T-cell (primary cell): ENCODE results near the gene TENT4A. TPM values are rescaled to one million over a fixed set of nuclear protein-coding genes. Genes with fewer than 3 reads are reported as not detected.

Source experiments
- ATAC-seq, 4 experiments: fragments of 200-7000 bp in 3 of 4; fragments of 150-1000 bp in 1 of 4; cut with Tn5 transposase; replicated peaks in 1 of 4; 1 replicate in 3 of 4; 2 replicates in 1 of 4; pipeline ENCODE4 v1.10.0; 2021; ENCODE audit warnings: moderate library complexity in 3 of 4, mild to moderate bottlenecking in 2 of 4, moderate number of reproducible peaks in 1 of 4
- CTCF ChIA-PET, 2 donors: fragments of 300-600 bp; sonication (Branson Sonifier 250); formaldehyde crosslinking; loops; one replicate each; lab custom pipeline; 2022; ENCODE audit warnings: antibody characterized with exemption in 2 of 2; lab: Charles Lee
- POLR2A ChIA-PET, 2 donors: fragments of 300-600 bp; sonication (Branson Sonifier 250); formaldehyde crosslinking; loops; one replicate each; lab custom pipeline; 2022; ENCODE audit warnings: antibody characterized with exemption in 2 of 2; lab: Charles Lee
- DNase-seq, 35 experiments: peaks; one replicate each; pipeline versions ENCODE4 v3.0.0 to v3.0.0-alpha.2; 2013 to 2023
- H3K27ac ChIP-seq: one replicate; pipeline ENCODE4 v1.5.1; 2013; ENCODE audit warnings: low read length
- H3K27me3 ChIP-seq, 2 experiments: replicated peaks in 1 of 2; 1 replicate in 1 of 2; 2 replicates in 1 of 2; pipeline versions ENCODE4 v1.6.1 to v1.7.0; 2013; ENCODE audit warnings: low read length in 1 of 2, mixed read lengths in 1 of 2; ENCODE audit not compliant: control insufficient read depth in 2 of 2, insufficient read depth in 2 of 2; ENCODE audit errors: extremely low read depth in 1 of 2
- H3K36me3 ChIP-seq, 2 donors: 1 replicate in 1 of 2; 2 replicates in 1 of 2; pipeline versions ENCODE4 v1.6.1 to v1.7.0; 2013; ENCODE audit warnings: low read length in 1 of 2; ENCODE audit not compliant: control insufficient read depth in 2 of 2, insufficient read depth in 1 of 2; ENCODE audit errors: extremely low read depth in 1 of 2
- H3K4me1 ChIP-seq, 2 experiments: 1 replicate in 1 of 2; 2 replicates in 1 of 2; pipeline versions ENCODE4 v1.6.1 to v1.7.0; 2013; ENCODE audit warnings: low read length in 2 of 2, mixed read lengths in 1 of 2; ENCODE audit not compliant: insufficient read depth in 2 of 2, control insufficient read depth in 1 of 2; ENCODE audit errors: extremely low read depth in 1 of 2
- H3K4me3 ChIP-seq, 2 donors: 1 replicate in 1 of 2; 2 replicates in 1 of 2; pipeline versions ENCODE4 v1.5.1 to v1.7.0; 2013; ENCODE audit warnings: mild to moderate bottlenecking in 2 of 2, low read length in 1 of 2, moderate library complexity in 1 of 2; ENCODE audit not compliant: control insufficient read depth in 1 of 2; ENCODE audit errors: extremely low read depth in 1 of 2
- H3K9me3 ChIP-seq: 2 replicates; pipeline ENCODE4 v1.7.0; 2013
- H3K27ac Mint-ChIP-seq, 2 donors: one replicate each; pipeline ENCODE4 v1.8.0; 2020 to 2021; ENCODE audit warnings: mild to moderate bottlenecking in 2 of 2, mixed read lengths in 2 of 2
- H3K27me3 Mint-ChIP-seq, 2 donors: one replicate each; pipeline ENCODE4 v1.8.0; 2021 to 2022; ENCODE audit warnings: mixed read lengths in 2 of 2
- H3K36me3 Mint-ChIP-seq: one replicate; pipeline ENCODE4 v1.8.0; 2021; ENCODE audit warnings: mixed read lengths
- H3K4me1 Mint-ChIP-seq, 3 donors: one replicate each; pipeline ENCODE4 v1.8.0; 2020 to 2022; ENCODE audit warnings: mixed read lengths in 3 of 3, mild to moderate bottlenecking in 1 of 3
- H3K4me3 Mint-ChIP-seq, 3 donors: one replicate each; pipeline ENCODE4 v1.8.0; 2020 to 2022; ENCODE audit warnings: mild to moderate bottlenecking in 3 of 3, mixed read lengths in 3 of 3, moderate library complexity in 3 of 3
- H3K9me3 Mint-ChIP-seq, 3 donors: one replicate each; pipeline ENCODE4 v1.8.0; 2020 to 2022; ENCODE audit warnings: mixed read lengths in 3 of 3
- WGBS: methylation state at CpG from one replicate; pipeline ENCODE4 v1.1.5; 2013; ENCODE audit warnings: missing lambda C conversion rate; ENCODE audit not compliant: insufficient coverage; 5-methylcytosine and 5-hydroxymethylcytosine counted together
- total RNA-seq, 35 experiments: library from RNA in 6 of 35; stranded (reverse) in 6 of 35; fragments of 120-200 nt in 1 of 35; gene quantifications; one replicate each; pipeline versions ENCODE4 v1.2.1 to v1.2.4 and lab custom pipeline; 2013 to 2026

TENT4A gene
- total RNA-seq, 5 donors from 2014 or later (not counting 1 experiment from before 2014, with no cell fraction given) = 42.7 to 62.9 (median 45.6) TPM

DNA sequence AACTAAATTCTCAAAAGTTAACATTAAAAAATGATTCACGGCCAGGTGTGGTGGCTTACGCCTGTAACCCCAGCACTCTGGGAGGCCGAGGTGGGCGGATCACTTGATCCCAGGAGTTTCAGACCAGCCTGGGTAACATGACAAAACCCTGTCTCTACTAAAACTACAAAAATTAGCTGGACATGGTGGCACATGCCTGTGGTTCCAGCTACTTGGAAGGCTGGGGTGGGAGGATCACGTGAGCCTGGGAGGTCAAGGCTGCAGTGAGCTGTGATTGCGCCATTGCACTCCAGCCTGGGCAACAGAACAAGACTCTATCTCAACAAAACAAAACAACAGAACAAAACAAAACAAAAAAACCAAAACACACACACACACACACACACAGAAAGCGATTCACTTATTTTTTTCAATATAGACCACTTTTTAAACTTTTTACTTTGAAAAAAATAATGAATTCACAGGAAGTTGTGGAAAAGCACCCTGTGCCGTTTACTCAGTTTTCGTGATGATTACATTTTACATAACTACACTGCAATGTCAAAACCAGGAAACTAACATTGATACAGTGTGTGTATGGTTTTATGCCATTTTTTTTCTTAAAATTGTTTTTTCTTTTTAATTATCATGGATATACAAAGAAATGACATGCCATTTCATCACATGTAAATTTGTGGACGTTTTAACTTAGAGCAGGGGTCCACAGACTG lies 73.7 kb downstream of the TENT4A start:
- no peak for DNase-seq
- Mint-ChIP-seq H3K4me3 (no peak overlapping the region), H3K4me1 (peaks cover 0 to 6% (median 3%) of the 10 kb centered on the region in 3 donors), H3K27ac (no peak overlapping the region), H3K9me3 (no peaks in the 10 kb centered on the region), H3K36me3 (no peaks in the 10 kb centered on the region), H3K27me3 (peaks cover 5 to 14% of the 10 kb centered on the region in 2 donors)
- peaks cover 0 to 12% of the 10 kb centered on the region in 2 experiments for H3K27me3 ChIP-seq
- no peak overlapping the region for H3K27ac ChIP-seq
- ChIA-PET POLR2A (no interaction called here), CTCF (no interaction called here)
- no peak overlapping the region for H3K4me3 ChIP-seq
- ATAC-seq = no peak
- WGBS = 96% methylated on average over 4 of the region's 10 CpGs
- H3K9me3 ChIP-seq = no peaks in the 10 kb centered on the region
- H3K36me3 ChIP-seq = no peaks in the 10 kb centered on the region
- no peaks in the 10 kb centered on the region for H3K4me1 ChIP-seq

DNA sequence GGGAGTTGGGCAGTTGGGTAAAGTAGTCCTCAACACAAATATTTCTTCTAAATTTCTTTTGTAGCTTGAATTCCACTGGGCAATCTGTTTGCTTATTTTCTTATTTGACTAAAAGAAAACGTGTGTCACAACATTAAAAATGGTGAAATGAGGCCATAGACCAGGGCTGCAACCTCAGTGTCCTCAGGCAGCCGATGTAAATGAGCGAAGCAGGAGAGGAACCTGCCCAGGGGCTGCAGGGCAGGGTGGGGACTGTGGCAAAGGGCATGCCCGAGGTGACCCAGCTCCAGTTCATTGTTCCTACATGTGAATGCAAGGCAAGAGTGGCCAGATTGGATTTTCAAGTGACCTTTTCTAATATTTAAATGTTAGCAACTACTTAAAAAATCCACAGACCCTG lies 74.7 kb downstream of the TENT4A start:
- WGBS = 83% methylated on average over 3 of the region's 4 CpGs
- H3K9me3 ChIP-seq = no peaks in the 10 kb centered on the region
- Mint-ChIP-seq H3K27ac (no peak overlapping the region), H3K4me1 (peaks cover under 1 to 7% (median 3%) of the 10 kb centered on the region in 3 donors), H3K4me3 (no peak overlapping the region), H3K27me3 (peaks cover 5 to 16% of the 10 kb centered on the region in 2 donors), H3K36me3 (no peaks in the 10 kb centered on the region), H3K9me3 (no peaks in the 10 kb centered on the region)
- H3K4me3 ChIP-seq = no peak overlapping the region
- DNase-seq (no peak), ATAC-seq (no peak)
- ChIA-PET CTCF (no interaction called here), POLR2A (no interaction called here)
- peaks cover 0 to 14% of the 10 kb centered on the region in 2 experiments for H3K27me3 ChIP-seq
- no peaks in the 10 kb centered on the region for H3K36me3 ChIP-seq
- H3K4me1 ChIP-seq = peaks cover 0 to 2% of the 10 kb centered on the region in 2 experiments
- no peak overlapping the region for H3K27ac ChIP-seq

DNA sequence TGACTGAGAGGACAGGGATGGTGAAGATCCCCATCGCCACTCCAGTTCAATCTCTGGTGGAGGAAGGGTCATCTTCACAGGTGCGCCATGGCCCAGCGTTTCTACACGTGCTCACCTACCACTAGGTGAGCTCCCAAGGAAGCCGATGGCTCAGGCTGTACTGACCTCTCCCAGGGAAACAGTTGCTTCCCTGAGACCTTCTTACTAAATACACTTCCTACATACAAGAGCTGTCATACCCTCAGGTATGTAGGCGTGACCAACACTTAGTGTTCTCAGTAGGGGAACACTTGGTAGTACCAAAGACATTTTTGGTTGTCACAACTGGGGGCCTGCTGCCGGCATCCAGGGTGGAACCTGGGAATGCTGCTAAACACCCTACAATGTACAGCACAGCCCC lies 75.2 kb downstream of the TENT4A start:
- Mint-ChIP-seq H3K27me3 (peaks cover 9 to 19% of the 10 kb centered on the region in 2 donors), H3K4me3 (no peak overlapping the region)
- POLR2A ChIA-PET = no interaction called here

GRCh38 chr5:6788956-6789649 lies 75.9 kb downstream of the TENT4A start:
- Mint-ChIP-seq H3K9me3 (no peaks in the 10 kb centered on the region), H3K27ac (no peak overlapping the region), H3K27me3 (peaks cover 9 to 16% of the 10 kb centered on the region in 2 donors), H3K36me3 (no peaks in the 10 kb centered on the region), H3K4me1 (peaks cover 6 to 13% (median 10%) of the 10 kb centered on the region in 3 donors), H3K4me3 (no peak overlapping the region)
- H3K27me3 ChIP-seq = peaks cover 0 to 14% of the 10 kb centered on the region in 2 experiments
- peaks cover 0 to 7% of the 10 kb centered on the region in 2 experiments for H3K4me1 ChIP-seq
- no peaks in the 10 kb centered on the region for H3K36me3 ChIP-seq
- 92% methylated on average over 7 of the region's 15 CpGs for WGBS
- no peaks in the 10 kb centered on the region for H3K9me3 ChIP-seq
- no peak overlapping the region for H3K4me3 ChIP-seq
- ChIA-PET POLR2A (no interaction called here), CTCF (no interaction called here)
- ATAC-seq (no peak), DNase-seq (no peak)
- H3K27ac ChIP-seq = no peak overlapping the region

More for the DNA sequence above, 75.2 kb downstream of the TENT4A start:
- Histone ChIP-seq H3K9me3 (no peaks in the 10 kb centered on the region), H3K4me1 (peaks cover 0 to 7% of the 10 kb centered on the region in 2 experiments), H3K27ac (no peak overlapping the region), H3K36me3 (no peaks in the 10 kb centered on the region), H3K4me3 (no peak overlapping the region), H3K27me3 (peaks cover 0 to 16% of the 10 kb centered on the region in 2 experiments)
- H3K9me3 Mint-ChIP-seq = no peaks in the 10 kb centered on the region
- 80% methylated on average over 6 of the region's 7 CpGs for WGBS
- no peak for DNase-seq
- peaks cover 4 to 12% (median 8%) of the 10 kb centered on the region in 3 donors for H3K4me1 Mint-ChIP-seq
- H3K27ac Mint-ChIP-seq = no peak overlapping the region
- CTCF ChIA-PET = no interaction called here
- ATAC-seq = no peak
- no peaks in the 10 kb centered on the region for H3K36me3 Mint-ChIP-seq

DNA sequence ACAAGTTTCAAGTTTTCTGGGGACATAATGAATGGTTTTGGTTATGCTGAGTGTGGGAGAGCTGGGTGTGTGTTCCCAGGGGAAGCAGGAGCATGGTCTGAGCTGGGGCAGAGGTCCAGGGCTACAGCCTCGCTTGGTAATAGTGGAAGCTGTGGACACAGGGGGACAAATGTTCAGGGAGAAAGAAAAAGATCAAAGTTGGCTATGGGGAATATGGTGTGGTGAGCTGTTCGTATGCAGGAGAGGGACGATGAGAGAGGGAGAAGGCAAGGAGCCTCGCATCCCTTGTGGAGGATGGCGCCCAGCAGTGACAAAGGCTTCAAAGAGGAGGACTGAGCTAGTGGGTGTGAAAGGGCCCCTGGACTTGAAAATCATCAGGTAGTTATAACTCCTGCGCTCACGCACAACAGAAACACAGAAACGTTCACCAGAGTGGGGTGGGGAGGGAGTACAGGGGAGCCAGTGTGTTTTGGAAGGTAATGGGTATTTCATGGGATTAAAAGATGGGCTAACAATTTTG lies 77.2 kb downstream of the TENT4A start:
- Histone ChIP-seq H3K27ac (no peak overlapping the region), H3K4me1 (peaks cover 0 to 7% of the 10 kb centered on the region in 2 experiments), H3K4me3 (no peak overlapping the region), H3K27me3 (peaks cover 0 to 10% of the 10 kb centered on the region in 2 experiments), H3K9me3 (no peaks in the 10 kb centered on the region), H3K36me3 (no peaks in the 10 kb centered on the region)
- H3K4me1 Mint-ChIP-seq = peaks cover 6 to 12% (median 10%) of the 10 kb centered on the region in 3 donors
- H3K4me3 Mint-ChIP-seq = no peak overlapping the region
- 91% methylated on average over 8 of the region's 8 CpGs for WGBS
- DNase-seq (no peak), ATAC-seq (no peak)
- H3K27me3 Mint-ChIP-seq = peaks cover 8 to 13% of the 10 kb centered on the region in 2 donors
- H3K27ac Mint-ChIP-seq = no peak overlapping the region
- H3K9me3 Mint-ChIP-seq = no peaks in the 10 kb centered on the region
- CTCF ChIA-PET = no interaction called here
- POLR2A ChIA-PET = no interaction called here
- H3K36me3 Mint-ChIP-seq = no peaks in the 10 kb centered on the region

DNA sequence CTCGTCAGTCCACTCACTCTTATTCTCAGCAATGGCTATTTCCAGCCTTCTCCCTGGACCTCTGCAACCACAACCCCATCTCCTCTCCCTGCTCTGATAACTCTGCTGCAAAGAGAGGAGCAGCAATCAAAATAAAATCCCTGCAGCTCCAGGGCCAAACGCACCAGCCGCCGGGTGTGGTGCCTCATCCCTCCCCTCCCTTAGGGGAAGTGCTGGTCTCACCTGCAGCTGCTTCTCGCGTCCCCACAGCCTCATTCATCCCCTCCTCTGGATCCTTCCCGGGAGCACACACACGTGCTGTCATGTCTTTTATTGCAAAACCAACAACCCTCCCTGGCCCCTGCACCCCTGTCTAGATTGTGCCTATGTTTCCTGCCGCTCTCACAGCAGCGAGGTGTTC lies 77.8 kb downstream of the TENT4A start:
- ATAC-seq (no peak), DNase-seq (no peak)
- CTCF ChIA-PET = no interaction called here
- peaks cover 13% of the 10 kb centered on the region in 2 donors for H3K27me3 Mint-ChIP-seq
- no peaks in the 10 kb centered on the region for H3K36me3 ChIP-seq
- H3K4me3 ChIP-seq = no peak overlapping the region
- WGBS = 34% methylated on average over 8 of the region's 10 CpGs
- H3K4me1 Mint-ChIP-seq = peaks cover 6 to 7% (median 6%) of the 10 kb centered on the region in 3 donors
- no peak overlapping the region for H3K27ac Mint-ChIP-seq
- no peaks in the 10 kb centered on the region for H3K9me3 ChIP-seq
- H3K4me3 Mint-ChIP-seq = no peak overlapping the region
- peaks cover 0 to 7% of the 10 kb centered on the region in 2 experiments for H3K4me1 ChIP-seq
- POLR2A ChIA-PET = no interaction called here
- H3K27ac ChIP-seq = no peak overlapping the region
- no peaks in the 10 kb centered on the region for H3K9me3 Mint-ChIP-seq
- H3K36me3 Mint-ChIP-seq = no peaks in the 10 kb centered on the region
- peaks cover 0 to 9% of the 10 kb centered on the region in 2 experiments for H3K27me3 ChIP-seq
